HepG2 (cell line): Measurements from ENCODE around the gene FTCD. TPM values are rescaled to one million over a fixed set of nuclear protein-coding genes. Genes with fewer than 3 reads are reported as not detected.

Experiments
- CBFB ChIP-seq: sonication (generic); formaldehyde crosslinking; IDR thresholded peaks from 2 replicates; pipeline ENCODE4 v1.4.0; 2020; ENCODE audit warnings: missing genetic modification reagents
- CSRNP2 ChIP-seq: sonication (generic); formaldehyde crosslinking; conservative IDR thresholded peaks from 2 replicates; pipeline ENCODE4 v1.8.0; 2022; ENCODE audit warnings: low read depth, missing genetic modification reagents
- HMGXB3 ChIP-seq: sonication (generic); formaldehyde crosslinking; IDR thresholded peaks from 2 replicates; pipeline ENCODE4 v1.4.0; 2020; ENCODE audit warnings: missing genetic modification reagents, borderline replicate concordance
- NCOA1 ChIP-seq: sonication (generic); formaldehyde crosslinking; IDR thresholded peaks from 2 replicates; pipeline ENCODE4 v1.9.0; 2021; ENCODE audit warnings: missing genetic modification reagents
- POLR2G ChIP-seq: fragments of 200-400 bp; formaldehyde crosslinking; IDR thresholded peaks from 2 replicates; pipeline ENCODE4 v1.6.1; 2018; ENCODE audit warnings: mild to moderate bottlenecking, low read depth, low read length, moderate library complexity
- SAFB2 ChIP-seq: sonication (generic); formaldehyde crosslinking; IDR thresholded peaks from 2 replicates; pipeline ENCODE4 v1.5.1; 2020; ENCODE audit warnings: missing genetic modification reagents, low read depth, mild to moderate bottlenecking, borderline replicate concordance
- WIZ ChIP-seq: sonication (generic); formaldehyde crosslinking; IDR thresholded peaks from 2 replicates; pipeline ENCODE4 v1.5.1; 2020; ENCODE audit warnings: mild to moderate bottlenecking, missing genetic modification reagents
- ZNF414 ChIP-seq: sonication (generic); formaldehyde crosslinking; IDR thresholded peaks from 2 replicates; pipeline ENCODE4 v1.5.0; 2020; ENCODE audit warnings: missing genetic modification reagents
- ZNF441 ChIP-seq: sonication (generic); formaldehyde crosslinking; IDR thresholded peaks from 2 replicates; pipeline ENCODE4 v1.7.0; 2021; ENCODE audit warnings: missing genetic modification reagents, borderline replicate concordance
- ZNF816 ChIP-seq: sonication (generic); formaldehyde crosslinking; IDR thresholded peaks from 2 replicates; pipeline ENCODE4 v1.8.0; 2022; ENCODE audit warnings: missing genetic modification reagents, mild to moderate bottlenecking, borderline replicate concordance
- polyA plus RNA-seq, 8 experiments: library from polyadenylated mRNA; depleted of rRNA in 3 of 8; stranded (reverse) in 7 of 8; unstranded in 1 of 8; fragments of >200 nt; fragmentation: Illumina TruSeq in 4 of 8; extraction: Trizol in 4 of 8; gene quantifications; 2 replicates each; pipeline versions ENCODE4 v1.2.1 to v1.2.3, GENCODE V29; 2011 to 2016; ENCODE audit warnings: low read depth in 4 of 8, missing spikeins in 1 of 8, mixed read lengths in 1 of 8; ENCODE audit not compliant: insufficient read depth in 1 of 8
- total RNA-seq, 5 experiments: library from RNA; depleted of rRNA; stranded (reverse); fragments of >200 nt; fragmentation: Illumina TruSeq; extraction: Trizol; gene quantifications; 2 replicates each; pipeline ENCODE4 v1.2.3, GENCODE V29; 2016; ENCODE audit warnings: low read depth in 1 of 5
- TF ChIP-seq, protein P1 (sequence below): sonication (generic); formaldehyde crosslinking; IDR thresholded peaks from 2 replicates; pipeline ENCODE4 v1.4.0; 2020; ENCODE audit warnings: mild to moderate bottlenecking, missing genetic modification reagents
- TF ChIP-seq, protein P2 (sequence below): sonication (generic); formaldehyde crosslinking; IDR thresholded peaks from 2 replicates; pipeline ENCODE4 v1.8.1; 2023; ENCODE audit warnings: mild to moderate bottlenecking, missing genetic modification reagents
- TF ChIP-seq, protein P3 (sequence below): sonication (generic); formaldehyde crosslinking; IDR thresholded peaks from 2 replicates; pipeline ENCODE4 v1.5.0; 2020; ENCODE audit warnings: missing genetic modification reagents

The FTCD gene
- total and polyA plus RNA-seq, 2 of the 13 experiments (the other 11 are each of a cell fraction or from before 2014, with no cell fraction given) = 75.7 to 105 TPM

DNA sequence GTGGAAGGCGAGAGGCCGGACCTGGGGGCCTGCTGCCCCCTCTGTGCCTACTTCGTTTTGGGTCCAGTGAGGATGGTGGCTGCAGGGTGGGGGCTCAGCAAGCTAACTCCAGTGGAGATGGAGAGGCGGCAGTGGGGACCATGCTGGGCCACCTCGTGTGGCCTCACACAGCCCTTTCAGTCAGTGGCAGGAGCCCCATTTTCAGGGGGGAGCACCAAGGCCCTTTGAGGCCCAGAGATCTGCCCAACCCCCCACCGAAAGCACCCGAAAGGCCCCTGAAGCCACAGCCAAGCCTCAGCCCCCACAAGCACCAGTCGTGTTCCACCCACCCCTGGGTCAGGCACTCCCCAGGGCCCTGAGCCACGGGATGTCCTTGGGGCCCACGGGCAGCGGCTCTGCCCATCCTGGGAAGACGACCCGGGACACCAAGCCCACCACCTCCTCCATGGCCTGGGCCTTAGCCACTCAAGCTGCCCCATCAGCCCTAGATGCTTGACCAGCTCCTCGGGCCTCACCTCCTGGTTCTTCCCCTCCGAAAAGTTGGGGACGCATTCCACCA is 345 bp downstream of the FTCD start (continued):
- TF ChIP-seq, protein P1, sequence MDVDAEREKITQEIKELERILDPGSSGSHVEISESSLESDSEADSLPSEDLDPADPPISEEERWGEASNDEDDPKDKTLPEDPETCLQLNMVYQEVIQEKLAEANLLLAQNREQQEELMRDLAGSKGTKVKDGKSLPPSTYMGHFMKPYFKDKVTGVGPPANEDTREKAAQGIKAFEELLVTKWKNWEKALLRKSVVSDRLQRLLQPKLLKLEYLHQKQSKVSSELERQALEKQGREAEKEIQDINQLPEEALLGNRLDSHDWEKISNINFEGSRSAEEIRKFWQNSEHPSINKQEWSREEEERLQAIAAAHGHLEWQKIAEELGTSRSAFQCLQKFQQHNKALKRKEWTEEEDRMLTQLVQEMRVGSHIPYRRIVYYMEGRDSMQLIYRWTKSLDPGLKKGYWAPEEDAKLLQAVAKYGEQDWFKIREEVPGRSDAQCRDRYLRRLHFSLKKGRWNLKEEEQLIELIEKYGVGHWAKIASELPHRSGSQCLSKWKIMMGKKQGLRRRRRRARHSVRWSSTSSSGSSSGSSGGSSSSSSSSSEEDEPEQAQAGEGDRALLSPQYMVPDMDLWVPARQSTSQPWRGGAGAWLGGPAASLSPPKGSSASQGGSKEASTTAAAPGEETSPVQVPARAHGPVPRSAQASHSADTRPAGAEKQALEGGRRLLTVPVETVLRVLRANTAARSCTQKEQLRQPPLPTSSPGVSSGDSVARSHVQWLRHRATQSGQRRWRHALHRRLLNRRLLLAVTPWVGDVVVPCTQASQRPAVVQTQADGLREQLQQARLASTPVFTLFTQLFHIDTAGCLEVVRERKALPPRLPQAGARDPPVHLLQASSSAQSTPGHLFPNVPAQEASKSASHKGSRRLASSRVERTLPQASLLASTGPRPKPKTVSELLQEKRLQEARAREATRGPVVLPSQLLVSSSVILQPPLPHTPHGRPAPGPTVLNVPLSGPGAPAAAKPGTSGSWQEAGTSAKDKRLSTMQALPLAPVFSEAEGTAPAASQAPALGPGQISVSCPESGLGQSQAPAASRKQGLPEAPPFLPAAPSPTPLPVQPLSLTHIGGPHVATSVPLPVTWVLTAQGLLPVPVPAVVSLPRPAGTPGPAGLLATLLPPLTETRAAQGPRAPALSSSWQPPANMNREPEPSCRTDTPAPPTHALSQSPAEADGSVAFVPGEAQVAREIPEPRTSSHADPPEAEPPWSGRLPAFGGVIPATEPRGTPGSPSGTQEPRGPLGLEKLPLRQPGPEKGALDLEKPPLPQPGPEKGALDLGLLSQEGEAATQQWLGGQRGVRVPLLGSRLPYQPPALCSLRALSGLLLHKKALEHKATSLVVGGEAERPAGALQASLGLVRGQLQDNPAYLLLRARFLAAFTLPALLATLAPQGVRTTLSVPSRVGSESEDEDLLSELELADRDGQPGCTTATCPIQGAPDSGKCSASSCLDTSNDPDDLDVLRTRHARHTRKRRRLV (CRISPR knock-in tag) = peak; percentile 89; the same call in 1 of the 2 replicates
- TF ChIP-seq NCOA1 (CRISPR knock-in tag) = 0 out of 2 replicates have a peak, but pooled peaks have one; percentile 77
- TF ChIP-seq POLR2G = no peak
- TF ChIP-seq CSRNP2 (CRISPR knock-in tag) = no peak
- TF ChIP-seq, protein P2, sequence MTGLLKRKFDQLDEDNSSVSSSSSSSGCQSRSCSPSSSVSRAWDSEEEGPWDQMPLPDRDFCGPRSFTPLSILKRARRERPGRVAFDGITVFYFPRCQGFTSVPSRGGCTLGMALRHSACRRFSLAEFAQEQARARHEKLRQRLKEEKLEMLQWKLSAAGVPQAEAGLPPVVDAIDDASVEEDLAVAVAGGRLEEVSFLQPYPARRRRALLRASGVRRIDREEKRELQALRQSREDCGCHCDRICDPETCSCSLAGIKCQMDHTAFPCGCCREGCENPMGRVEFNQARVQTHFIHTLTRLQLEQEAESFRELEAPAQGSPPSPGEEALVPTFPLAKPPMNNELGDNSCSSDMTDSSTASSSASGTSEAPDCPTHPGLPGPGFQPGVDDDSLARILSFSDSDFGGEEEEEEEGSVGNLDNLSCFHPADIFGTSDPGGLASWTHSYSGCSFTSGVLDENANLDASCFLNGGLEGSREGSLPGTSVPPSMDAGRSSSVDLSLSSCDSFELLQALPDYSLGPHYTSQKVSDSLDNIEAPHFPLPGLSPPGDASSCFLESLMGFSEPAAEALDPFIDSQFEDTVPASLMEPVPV (CRISPR knock-in tag) = peak; percentile 84
- 0 out of 2 replicates have a peak, but pooled peaks have one; percentile 45 for TF ChIP-seq SAFB2
- peak; percentile 56; the same call in 1 of the 2 replicates for TF ChIP-seq ZNF816 (CRISPR knock-in tag)
- TF ChIP-seq WIZ = no peak; the same call in 1 of the 2 replicates
- TF ChIP-seq, protein P3, sequence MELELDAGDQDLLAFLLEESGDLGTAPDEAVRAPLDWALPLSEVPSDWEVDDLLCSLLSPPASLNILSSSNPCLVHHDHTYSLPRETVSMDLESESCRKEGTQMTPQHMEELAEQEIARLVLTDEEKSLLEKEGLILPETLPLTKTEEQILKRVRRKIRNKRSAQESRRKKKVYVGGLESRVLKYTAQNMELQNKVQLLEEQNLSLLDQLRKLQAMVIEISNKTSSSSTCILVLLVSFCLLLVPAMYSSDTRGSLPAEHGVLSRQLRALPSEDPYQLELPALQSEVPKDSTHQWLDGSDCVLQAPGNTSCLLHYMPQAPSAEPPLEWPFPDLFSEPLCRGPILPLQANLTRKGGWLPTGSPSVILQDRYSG (CRISPR knock-in tag) = 0 out of 2 replicates have a peak, but pooled peaks have one; percentile 18
- peak; percentile 70; the same call in 1 of the 2 replicates for TF ChIP-seq ZNF414 (CRISPR knock-in tag)
- TF ChIP-seq CBFB (CRISPR knock-in tag) = no peak
- TF ChIP-seq ZNF441 = 0 out of 2 replicates have a peak, but pooled peaks have one; percentile 1
- TF ChIP-seq HMGXB3 (CRISPR knock-in tag) = 0 out of 2 replicates have a peak, but pooled peaks have one; percentile 8
